Mucosa of rectum (tissue), 2 donors: ENCODE data around the gene MUC4.
A peak's percentile ranks its signal among the peaks of the same experiment; 100 is the strongest.
"Not testable (repeated sequence)": the region's sequence is repeated elsewhere in the genome, so short reads cannot be mapped to it uniquely, and the experiment has no call there.

Source experiments
- H3K27ac ChIP-seq, 2 donors: one replicate each; pipeline ENCODE4 v1.7.0; 2013; ENCODE audit warnings: inconsistent platforms in 2 of 2, low read depth in 2 of 2, low read length in 2 of 2
- H3K27me3 ChIP-seq, 2 donors: one replicate each; pipeline ENCODE4 v1.7.0; 2013; ENCODE audit warnings: low read length in 2 of 2; ENCODE audit not compliant: control insufficient read depth in 2 of 2, insufficient read depth in 2 of 2
- H3K36me3 ChIP-seq, 2 donors: one replicate each; pipeline ENCODE4 v1.7.0; 2013; ENCODE audit warnings: low read length in 2 of 2; ENCODE audit not compliant: control insufficient read depth in 2 of 2, insufficient read depth in 2 of 2
- H3K4me1 ChIP-seq, 2 donors: one replicate each; pipeline ENCODE4 v1.7.0; 2013; ENCODE audit warnings: low read length in 2 of 2, mild to moderate bottlenecking in 1 of 2; ENCODE audit not compliant: control insufficient read depth in 2 of 2, insufficient read depth in 2 of 2
- H3K4me3 ChIP-seq, 2 donors: one replicate each; pipeline ENCODE4 v1.7.0; 2013; ENCODE audit warnings: low read length in 2 of 2
- H3K9ac ChIP-seq, 2 donors: one replicate each; pipeline ENCODE4 v1.7.0; 2013; ENCODE audit warnings: low read length in 2 of 2, low read depth in 1 of 2, mild to moderate bottlenecking in 1 of 2
- H3K9me3 ChIP-seq, 2 donors: one replicate each; pipeline ENCODE4 v1.7.0; 2013; ENCODE audit warnings: low read length in 2 of 2; ENCODE audit not compliant: control insufficient read depth in 2 of 2
- donor health status: healthy.
- donor health status: Normal muscosa, but diverticular disease.

The MUC4 gene

DNA sequence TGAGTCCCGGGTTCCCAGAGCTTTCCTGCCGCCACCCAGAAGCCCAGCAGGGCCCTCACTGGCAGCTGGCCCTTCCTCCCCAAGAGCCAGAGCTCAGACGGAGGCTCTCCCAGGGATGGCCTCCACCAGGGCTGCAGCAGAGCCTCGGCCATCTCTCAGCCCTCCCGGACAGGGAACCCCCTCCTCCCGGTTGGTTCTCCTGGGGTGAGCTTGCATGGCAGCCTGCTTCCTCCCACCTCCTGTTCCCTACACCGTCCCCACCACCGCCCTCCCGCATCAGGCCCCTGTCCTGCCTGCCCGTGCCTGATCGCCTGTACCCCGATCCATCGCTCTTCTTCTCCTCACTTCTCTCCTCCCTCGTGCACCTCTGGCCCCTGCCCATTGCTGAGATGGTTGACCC lies 24.1 kb upstream of the MUC4 start:
- Histone ChIP-seq H3K36me3 (no peaks in the 10 kb centered on the region), H3K9ac (peak overlapping the region; percentile 18 to 32), H3K9me3 (no peaks in the 10 kb centered on the region), H3K27me3 (no peaks in the 10 kb centered on the region), H3K4me3 (no peak overlapping the region), H3K27ac (peak overlapping the region; percentile 52 to 77), H3K4me1 (peaks cover 4 to 7% of the 10 kb centered on the region in 2 donors)

- Histone ChIP-seq H3K4me3 (no peak overlapping the region), H3K9ac (peak overlapping the region in 1 of 2 donors; percentile 18), H3K27ac (peak overlapping the region; percentile 52 to 77), H3K9me3 (no peaks in the 10 kb centered on the region), H3K36me3 (no peaks in the 10 kb centered on the region), H3K27me3 (no peaks in the 10 kb centered on the region), H3K4me1 (peaks cover 4 to 9% of the 10 kb centered on the region in 2 donors)
Observed at GRCh38 chr3:195834675-195835583, 23.2 kb upstream of the MUC4 start.

DNA sequence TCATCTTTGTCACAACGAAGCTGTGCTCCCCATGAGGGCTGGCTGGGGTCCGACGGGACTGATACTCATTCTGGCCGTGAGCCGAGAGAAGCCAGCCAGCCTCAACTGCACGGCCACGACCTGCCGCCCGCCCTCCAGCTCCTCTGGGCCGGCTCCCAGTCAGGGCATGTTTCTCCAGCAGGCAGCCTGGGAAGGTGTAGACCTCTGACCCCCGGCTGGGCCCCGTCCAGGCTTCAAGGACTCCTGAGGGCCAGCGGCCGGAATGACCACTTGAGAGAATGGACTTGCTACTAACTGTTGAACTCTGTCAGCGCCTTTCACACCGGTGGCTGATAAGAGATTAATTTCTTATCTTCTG lies 18.1 kb upstream of the MUC4 start:
- no peaks in the 10 kb centered on the region for H3K27me3 ChIP-seq
- H3K9me3 ChIP-seq, result no peaks in the 10 kb centered on the region
- peak overlapping the region; percentile 92 for H3K27ac ChIP-seq
- H3K4me3 ChIP-seq, result no peak overlapping the region
- H3K9ac ChIP-seq, result peak overlapping the region; percentile 63 to 68
- H3K36me3 ChIP-seq, result no peaks in the 10 kb centered on the region
- H3K4me1 ChIP-seq, result peaks cover 7 to 21% of the 10 kb centered on the region in 2 donors

- Histone ChIP-seq H3K27me3 (no peaks in the 10 kb centered on the region), H3K9me3 (no peaks in the 10 kb centered on the region), H3K27ac (peak overlapping the region; percentile 86 to 91), H3K36me3 (no peaks in the 10 kb centered on the region), H3K4me1 (peaks cover 9 to 20% of the 10 kb centered on the region in 2 donors), H3K4me3 (no peak overlapping the region), H3K9ac (peak overlapping the region; percentile 60 to 66)
Observed at GRCh38 chr3:195828762-195829161, 17.0 kb upstream of the MUC4 start.

DNA sequence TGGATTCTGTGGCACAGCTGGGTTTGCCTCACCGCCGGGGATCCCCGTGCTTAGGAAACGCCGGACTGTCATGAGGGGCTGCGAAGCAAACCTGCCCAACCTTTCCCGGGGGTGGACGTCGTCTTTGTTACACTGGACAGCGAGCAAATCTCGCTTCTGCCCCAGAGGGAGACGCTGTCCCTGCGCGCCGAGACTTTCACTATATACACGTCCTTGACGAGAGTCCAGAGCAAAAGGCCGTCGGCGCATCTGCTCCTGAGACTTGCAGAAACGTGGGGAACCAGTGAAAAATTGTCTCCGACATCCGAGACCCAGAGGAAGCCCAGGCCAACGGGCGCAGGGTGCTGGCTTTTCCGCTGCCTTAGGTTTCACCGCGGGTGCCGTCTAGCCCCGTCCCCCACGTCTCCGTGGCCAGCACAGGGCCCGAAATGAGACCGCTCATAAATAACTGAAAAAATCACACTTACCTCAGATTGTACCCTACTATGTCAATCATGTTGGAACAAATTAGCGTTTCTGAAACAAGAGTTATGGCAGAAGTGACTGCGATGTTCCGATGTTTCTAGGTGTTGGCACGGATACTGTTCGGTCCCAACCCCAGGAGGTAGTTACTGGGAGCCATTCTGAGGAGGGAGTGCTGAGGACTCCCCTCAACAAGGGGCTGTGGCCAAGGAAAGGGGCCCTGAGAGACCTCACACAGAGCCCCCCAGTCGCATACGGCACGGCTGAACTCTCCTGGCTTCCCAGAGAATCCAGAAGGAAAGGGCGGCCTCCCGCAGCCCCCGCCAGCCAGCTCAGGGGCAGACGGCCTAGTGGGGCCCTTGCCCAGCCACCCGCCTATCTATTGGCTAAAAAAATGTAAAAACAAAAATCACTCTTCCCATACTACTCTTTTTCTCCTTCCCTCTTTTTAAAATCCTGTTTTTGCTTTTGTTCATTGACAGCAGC lies 14.4 kb upstream of the MUC4 start:
- no peak overlapping the region for H3K9ac ChIP-seq
- no peak overlapping the region for H3K4me3 ChIP-seq
- no peaks in the 10 kb centered on the region for H3K9me3 ChIP-seq

GRCh38 chr3:195825191-195825588 lies 13.5 kb upstream of the MUC4 start:
- Histone ChIP-seq H3K27me3 (no peaks in the 10 kb centered on the region), H3K9ac (no peak overlapping the region), H3K27ac (no peak overlapping the region), H3K36me3 (no peaks in the 10 kb centered on the region), H3K4me3 (no peak overlapping the region), H3K9me3 (no peaks in the 10 kb centered on the region), H3K4me1 (peaks cover 16 to 40% of the 10 kb centered on the region in 2 donors)

More for the DNA sequence above, 14.4 kb upstream of the MUC4 start:
- no peak overlapping the region for H3K27ac ChIP-seq
- H3K36me3 ChIP-seq, result no peaks in the 10 kb centered on the region
- H3K4me1 ChIP-seq, result peaks cover 16 to 37% of the 10 kb centered on the region in 2 donors
- no peaks in the 10 kb centered on the region for H3K27me3 ChIP-seq

DNA sequence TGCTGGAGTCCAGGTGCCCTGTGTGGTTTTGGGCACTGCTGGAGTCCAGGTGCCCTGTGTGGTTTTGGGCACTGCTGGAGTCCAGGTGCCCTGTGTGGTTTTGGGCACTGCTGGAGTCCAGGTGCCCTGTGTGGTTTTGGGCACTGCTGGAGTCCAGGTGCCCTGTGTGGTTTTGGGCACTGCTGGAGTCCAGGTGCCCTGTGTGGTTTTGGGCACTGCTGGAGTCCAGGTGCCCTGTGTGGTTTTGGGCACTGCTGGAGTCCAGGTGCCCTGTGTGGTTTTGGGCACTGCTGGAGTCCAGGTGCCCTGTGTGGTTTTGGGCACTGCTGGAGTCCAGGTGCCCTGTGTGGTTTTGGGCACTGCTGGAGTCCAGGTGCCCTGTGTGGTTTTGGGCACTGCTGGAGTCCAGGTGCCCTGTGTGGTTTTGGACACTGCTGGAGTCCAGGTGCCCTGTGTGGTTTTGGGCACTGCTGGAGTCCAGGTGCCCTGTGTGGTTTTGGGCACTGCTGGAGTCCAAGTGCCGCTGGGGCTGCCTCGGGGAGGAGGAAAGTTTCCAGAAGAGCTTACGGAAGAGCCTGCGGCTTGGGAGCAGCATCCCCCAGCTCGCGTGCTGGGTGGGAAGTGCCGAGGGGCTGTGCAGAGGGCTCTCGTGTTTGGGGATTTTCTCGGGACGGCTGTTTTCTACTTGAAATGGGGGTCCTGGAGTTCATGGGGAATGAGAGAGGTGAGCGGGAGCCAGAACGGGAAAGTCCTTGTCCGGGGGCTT lies 12.9 kb upstream of the MUC4 start:
- peaks cover 16 to 36% of the 10 kb centered on the region in 2 donors for H3K4me1 ChIP-seq
- H3K36me3 ChIP-seq, H3K9me3 ChIP-seq, H3K9ac ChIP-seq, H3K27ac ChIP-seq, H3K27me3 ChIP-seq, H3K4me3 ChIP-seq: not testable (repeated sequence)

- peaks cover 14 to 33% of the 10 kb centered on the region in 2 donors for H3K4me1 ChIP-seq
- H3K36me3 ChIP-seq, result no peaks in the 10 kb centered on the region
- H3K9me3 ChIP-seq, result no peaks in the 10 kb centered on the region
- no peaks in the 10 kb centered on the region for H3K27me3 ChIP-seq
- peak overlapping the region in 1 of 2 donors; percentile 27 for H3K9ac ChIP-seq
- peak overlapping the region in 1 of 2 donors; percentile 48 for H3K27ac ChIP-seq
- H3K4me3 ChIP-seq, result no peak overlapping the region
Observed at GRCh38 chr3:195823999-195824398, 12.3 kb upstream of the MUC4 start.

DNA sequence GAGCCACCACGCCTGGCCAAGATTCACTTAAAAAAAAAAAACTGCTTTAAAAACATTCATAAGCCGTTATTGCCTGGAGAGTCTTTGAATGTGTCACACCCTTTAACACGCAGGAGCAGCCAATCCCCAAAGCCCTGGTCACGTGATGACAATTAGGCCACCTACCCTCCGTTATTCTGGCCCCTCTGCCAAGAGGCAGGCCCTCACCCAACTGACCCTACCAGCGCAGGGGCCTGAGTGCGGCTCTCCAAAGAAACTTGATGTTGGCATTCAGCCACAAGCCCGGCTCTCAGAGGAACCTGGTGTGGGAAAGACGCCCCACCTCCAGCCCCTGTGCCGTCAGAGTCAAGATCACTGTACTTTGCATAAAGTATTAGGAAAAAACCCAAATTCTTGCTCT lies 11.6 kb upstream of the MUC4 start:
- no peaks in the 10 kb centered on the region for H3K27me3 ChIP-seq
- H3K9ac ChIP-seq, result peak overlapping the region in 1 of 2 donors; percentile 44
- H3K36me3 ChIP-seq, result no peaks in the 10 kb centered on the region
- no peak overlapping the region for H3K4me3 ChIP-seq
- peaks cover 10 to 26% of the 10 kb centered on the region in 2 donors for H3K4me1 ChIP-seq
- peak overlapping the region; percentile 48 for H3K27ac ChIP-seq
- H3K9me3 ChIP-seq, result no peaks in the 10 kb centered on the region
